HepG2 (cell line): ENCODE results near the gene HOXD3. TPM values are rescaled to one million over a fixed set of nuclear protein-coding genes. Genes with fewer than 3 reads are reported as not detected.

Experiments used
- AKAP8 ChIP-seq: sonication (generic); formaldehyde crosslinking; IDR thresholded peaks from 2 replicates; pipeline ENCODE4 v1.5.1; 2020; ENCODE audit warnings: mild to moderate bottlenecking, missing genetic modification reagents
- DNMT1 ChIP-seq: sonication (generic); formaldehyde crosslinking; IDR thresholded peaks from 2 replicates; pipeline ENCODE4 v1.5.1; 2020; ENCODE audit warnings: mild to moderate bottlenecking, missing genetic modification reagents
- GPN1 ChIP-seq: sonication (generic); formaldehyde crosslinking; IDR thresholded peaks from 2 replicates; pipeline ENCODE4 v1.5.1; 2020; ENCODE audit warnings: missing genetic modification reagents, borderline replicate concordance
- HMGXB3 ChIP-seq: sonication (generic); formaldehyde crosslinking; IDR thresholded peaks from 2 replicates; pipeline ENCODE4 v1.4.0; 2020; ENCODE audit warnings: missing genetic modification reagents, borderline replicate concordance
- NFKB2 ChIP-seq: sonication (generic); formaldehyde crosslinking; IDR thresholded peaks from 2 replicates; pipeline ENCODE4 v1.4.0; 2020; ENCODE audit warnings: missing genetic modification reagents, borderline replicate concordance
- SAFB2 ChIP-seq: sonication (generic); formaldehyde crosslinking; IDR thresholded peaks from 2 replicates; pipeline ENCODE4 v1.5.1; 2020; ENCODE audit warnings: missing genetic modification reagents, low read depth, mild to moderate bottlenecking, borderline replicate concordance
- SIX4 ChIP-seq: sonication (generic); formaldehyde crosslinking; IDR thresholded peaks from 2 replicates; pipeline ENCODE4 v1.4.0; 2020; ENCODE audit warnings: missing genetic modification reagents
- SOX6 ChIP-seq, 2 experiments: fragments of 450-650 bp in 1 of 2; sonication (generic) in 1 of 2; formaldehyde crosslinking in 1 of 2; IDR thresholded peaks; 2 replicates each; pipeline versions ENCODE4 v1.4.0 to v1.6.1; 2017 to 2020; ENCODE audit warnings: antibody characterized with exemption in 1 of 2, mild to moderate bottlenecking in 1 of 2, missing genetic modification reagents in 1 of 2
- TAF1 ChIP-seq: sonication (generic); formaldehyde crosslinking; IDR thresholded peaks from 2 replicates; pipeline ENCODE4 v1.4.0; 2020; ENCODE audit warnings: missing genetic modification reagents
- U2AF1 ChIP-seq: fragments of 200-400 bp; formaldehyde crosslinking; optimal IDR thresholded peaks from 2 replicates; pipeline ENCODE3; 2017; ENCODE audit warnings: mild to moderate bottlenecking, low read depth, low read length
- ZBTB49 ChIP-seq: sonication (generic); formaldehyde crosslinking; IDR thresholded peaks from 2 replicates; pipeline ENCODE4 v1.4.0; 2020; ENCODE audit warnings: missing genetic modification reagents, borderline replicate concordance
- ZNF207 ChIP-seq: fragments of 450-650 bp; IDR thresholded peaks from 2 replicates; pipeline ENCODE4 v1.6.1; 2016; ENCODE audit warnings: antibody characterized with exemption, borderline replicate concordance
- ZNF251 ChIP-seq: sonication (generic); formaldehyde crosslinking; IDR thresholded peaks from 2 replicates; pipeline ENCODE4 v1.9.0; 2021; ENCODE audit warnings: mild to moderate bottlenecking, missing genetic modification reagents
- ZNF260 ChIP-seq: sonication (generic); formaldehyde crosslinking; IDR thresholded peaks from 2 replicates; pipeline ENCODE4 v1.4.0; 2020; ENCODE audit warnings: missing genetic modification reagents, low read depth, mild to moderate bottlenecking, borderline replicate concordance
- ZNF3 ChIP-seq: IDR thresholded peaks from 2 replicates; pipeline ENCODE4 v1.7.0; 2017; ENCODE audit warnings: inconsistent platforms
- ZNF34 ChIP-seq: sonication (generic); formaldehyde crosslinking; IDR thresholded peaks from 2 replicates; pipeline ENCODE4 v1.4.0; 2020; ENCODE audit warnings: mild to moderate bottlenecking, missing genetic modification reagents, borderline replicate concordance
- ZNF354B ChIP-seq: sonication (generic); formaldehyde crosslinking; IDR thresholded peaks from 2 replicates; pipeline ENCODE4 v1.8.0; 2022; ENCODE audit warnings: mild to moderate bottlenecking, missing genetic modification reagents
- ZNF577 ChIP-seq: sonication (generic); formaldehyde crosslinking; IDR thresholded peaks from 2 replicates; pipeline ENCODE4 v1.4.0; 2020; ENCODE audit warnings: mild to moderate bottlenecking, low read depth, missing genetic modification reagents, borderline replicate concordance
- ZNF709 ChIP-seq: sonication (generic); formaldehyde crosslinking; IDR thresholded peaks from 2 replicates; pipeline ENCODE4 v1.5.0; 2020; ENCODE audit warnings: mild to moderate bottlenecking, missing genetic modification reagents
- polyA plus RNA-seq, 8 experiments: library from polyadenylated mRNA; depleted of rRNA in 3 of 8; stranded (reverse) in 7 of 8; unstranded in 1 of 8; fragments of >200 nt; fragmentation: Illumina TruSeq in 4 of 8; extraction: Trizol in 4 of 8; gene quantifications; 2 replicates each; pipeline versions ENCODE4 v1.2.1 to v1.2.3, GENCODE V29; 2011 to 2016; ENCODE audit warnings: low read depth in 4 of 8, missing spikeins in 1 of 8, mixed read lengths in 1 of 8; ENCODE audit not compliant: insufficient read depth in 1 of 8
- total RNA-seq, 5 experiments: library from RNA; depleted of rRNA; stranded (reverse); fragments of >200 nt; fragmentation: Illumina TruSeq; extraction: Trizol; gene quantifications; 2 replicates each; pipeline ENCODE4 v1.2.3, GENCODE V29; 2016; ENCODE audit warnings: low read depth in 1 of 5
- TF ChIP-seq, protein P1 (sequence below): sonication (generic); formaldehyde crosslinking; IDR thresholded peaks from 2 replicates; pipeline ENCODE4 v1.4.0; 2020; ENCODE audit warnings: missing genetic modification reagents

The HOXD3 gene
- total and polyA plus RNA-seq, 2 of the 13 experiments (the other 11 are each of a cell fraction or from before 2014, with no cell fraction given), result 0.05 to 0.09 TPM

DNA sequence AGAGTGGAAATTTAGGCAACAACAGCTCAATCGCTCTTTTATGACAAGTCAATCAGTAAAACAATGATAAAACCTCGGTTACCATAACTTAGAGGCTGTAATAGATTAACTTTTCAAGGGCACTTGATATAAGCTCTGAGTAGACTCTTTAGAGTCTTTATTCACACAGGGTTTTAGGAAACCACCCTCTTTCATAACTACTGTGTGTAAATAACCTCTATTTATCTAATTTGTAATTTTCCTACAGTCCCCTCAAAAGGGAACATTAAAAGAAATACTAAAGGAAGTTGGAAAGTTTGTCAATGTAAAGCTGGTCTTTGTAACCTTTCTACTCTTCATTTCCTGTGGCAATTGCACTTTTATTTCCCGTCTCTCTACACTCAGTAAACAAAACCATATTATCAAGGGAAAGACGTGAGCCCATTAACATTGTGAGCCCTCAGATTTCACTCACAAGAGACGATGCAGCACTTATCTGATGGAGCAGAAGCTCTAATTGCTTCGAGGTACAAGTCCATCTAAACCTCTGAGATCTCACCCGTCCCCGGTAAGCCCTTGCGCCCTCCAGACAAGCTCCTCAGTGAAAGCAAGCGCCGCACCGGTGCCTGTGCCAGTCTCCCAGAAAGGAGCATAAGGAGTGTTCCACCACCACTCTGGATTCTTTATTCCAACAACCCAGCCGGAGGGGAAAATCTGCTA lies 30.2 kb downstream of the HOXD3 start (continued):
- TF ChIP-seq, protein P1, sequence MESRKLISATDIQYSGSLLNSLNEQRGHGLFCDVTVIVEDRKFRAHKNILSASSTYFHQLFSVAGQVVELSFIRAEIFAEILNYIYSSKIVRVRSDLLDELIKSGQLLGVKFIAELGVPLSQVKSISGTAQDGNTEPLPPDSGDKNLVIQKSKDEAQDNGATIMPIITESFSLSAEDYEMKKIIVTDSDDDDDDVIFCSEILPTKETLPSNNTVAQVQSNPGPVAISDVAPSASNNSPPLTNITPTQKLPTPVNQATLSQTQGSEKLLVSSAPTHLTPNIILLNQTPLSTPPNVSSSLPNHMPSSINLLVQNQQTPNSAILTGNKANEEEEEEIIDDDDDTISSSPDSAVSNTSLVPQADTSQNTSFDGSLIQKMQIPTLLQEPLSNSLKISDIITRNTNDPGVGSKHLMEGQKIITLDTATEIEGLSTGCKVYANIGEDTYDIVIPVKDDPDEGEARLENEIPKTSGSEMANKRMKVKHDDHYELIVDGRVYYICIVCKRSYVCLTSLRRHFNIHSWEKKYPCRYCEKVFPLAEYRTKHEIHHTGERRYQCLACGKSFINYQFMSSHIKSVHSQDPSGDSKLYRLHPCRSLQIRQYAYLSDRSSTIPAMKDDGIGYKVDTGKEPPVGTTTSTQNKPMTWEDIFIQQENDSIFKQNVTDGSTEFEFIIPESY, result no peak
- no peak for TF ChIP-seq ZNF251
- TF ChIP-seq NFKB2 (CRISPR knock-in tag), result no peak
- TF ChIP-seq HMGXB3 (CRISPR knock-in tag), result no peak; the same call in 1 of the 2 replicates
- 0 out of 2 replicates have a peak, but pooled peaks have one; percentile 4 for TF ChIP-seq ZNF709 (CRISPR knock-in tag)
- TF ChIP-seq ZNF34 (CRISPR knock-in tag), result no peak
- TF ChIP-seq ZNF3, result no peak
- TF ChIP-seq AKAP8 (CRISPR knock-in tag), result no peak
- no peak for TF ChIP-seq GPN1
- no peak for TF ChIP-seq ZNF354B (CRISPR knock-in tag)
- no peak for TF ChIP-seq U2AF1
- TF ChIP-seq ZNF260 (CRISPR knock-in tag), result no peak
- TF ChIP-seq DNMT1 (CRISPR knock-in tag), result no peak
- TF ChIP-seq ZNF577 (CRISPR knock-in tag), result no peak
- TF ChIP-seq SAFB2 (CRISPR knock-in tag), result no peak
- no peak for TF ChIP-seq ZNF207
- no peak for TF ChIP-seq ZBTB49
- peak; percentile 47; the same call in 1 of the 2 replicates for TF ChIP-seq TAF1
- TF ChIP-seq SIX4 (CRISPR knock-in tag), result no peak
- TF ChIP-seq SOX6 (IDR thresholded peaks at IDR 0.05), result no peak
- peak; percentile 91 for TF ChIP-seq SOX6 (CRISPR knock-in tag; IDR thresholded peaks at IDR 0.05)
